Hepatic stellate cell (primary cell): ENCODE measurements around the gene LAYN.

Experiments
- DNase-seq: peaks from one replicate; pipeline ENCODE4 v3.0.0; 2011; ENCODE audit warnings: low spot score

The LAYN gene

GRCh38 chr11:111531136-111531535, 9.4 kb upstream of the LAYN start:
- no peak for DNase-seq

- DNase-seq = peak; percentile 73
Measured at GRCh38 chr11:111531687-111532364, 8.7 kb upstream of the LAYN start.

- DNase-seq = no peak
Measured at GRCh38 chr11:111532365-111532709, 8.2 kb upstream of the LAYN start.

GRCh38 chr11:111535281-111535680, 5.2 kb upstream of the LAYN start:
- no peak for DNase-seq

GRCh38 chr11:111537336-111537860, 3.1 kb upstream of the LAYN start:
- DNase-seq = no peak

GRCh38 chr11:111538407-111539114, 2.0 kb upstream of the LAYN start:
- DNase-seq = no peak

GRCh38 chr11:111539426-111540113, 950 bp upstream of the LAYN start:
- DNase-seq = no peak

- peak; percentile 35 for DNase-seq
Measured at GRCh38 chr11:111540937-111541253, 375 bp downstream of the LAYN start.

GRCh38 chr11:111541254-111542061, 938 bp downstream of the LAYN start:
- DNase-seq = peak; percentile 74

GRCh38 chr11:111542606-111543275, 2.2 kb downstream of the LAYN start:
- DNase-seq = no peak

- no peak for DNase-seq
Measured at GRCh38 chr11:111548525-111548924, 8.0 kb downstream of the LAYN start.

GRCh38 chr11:111549196-111549868, 8.8 kb downstream of the LAYN start:
- no peak for DNase-seq

- no peak for DNase-seq
Measured at GRCh38 chr11:111549869-111550203, 9.3 kb downstream of the LAYN start.

- no peak for DNase-seq
Measured at GRCh38 chr11:111550258-111550657, 9.7 kb downstream of the LAYN start.

GRCh38 chr11:111554532-111554931, 14.0 kb downstream of the LAYN start:
- DNase-seq = no peak

GRCh38 chr11:111555255-111555654, 14.7 kb downstream of the LAYN start:
- DNase-seq = no peak

GRCh38 chr11:111557425-111558111, 17.0 kb downstream of the LAYN start:
- peak; percentile 68 for DNase-seq

GRCh38 chr11:111559800-111560464, 19.4 kb downstream of the LAYN start:
- DNase-seq = no peak

- no peak for DNase-seq
Measured at GRCh38 chr11:111560800-111561199, 20.3 kb downstream of the LAYN start.

GRCh38 chr11:111561306-111561705, 20.8 kb downstream of the LAYN start:
- DNase-seq = no peak
